A673 (cell line): ENCODE measurements around the gene S100A7A. TPM values are rescaled to one million over a fixed set of nuclear protein-coding genes. Genes with fewer than 3 reads are reported as not detected.

Experiments used
- BruUV-seq: library from RNA; stranded (reverse); fragments of 400-500 nt; replicated peaks from 2 replicates; lab custom pipeline; 2021; lab: Mats Ljungman, UMichigan
- CTCF ChIA-PET: fragments of 300-600 bp; sonication (Branson Sonifier 250); formaldehyde crosslinking; loops from one replicate; lab custom pipeline; 2022; ENCODE audit warnings: antibody characterized with exemption; lab: Charles Lee
- POLR2A ChIA-PET: fragments of 300-600 bp; sonication (Branson Sonifier 250); formaldehyde crosslinking; loops from one replicate; lab custom pipeline; 2022; ENCODE audit warnings: antibody characterized with exemption; ENCODE audit not compliant: low non-redundant PET; lab: Charles Lee
- DNase-seq: peaks from one replicate; pipeline ENCODE4 v3.0.0-alpha.2; 2015; ENCODE audit warnings: low spot score
- H3K27ac ChIP-seq: fragments of 200-600 bp; sonication (generic); 2 replicates; pipeline ENCODE4 v1.5.1; 2016; ENCODE audit warnings: mixed run types, low read depth, mild to moderate bottlenecking, mixed read lengths, antibody characterized with exemption, low read length; ENCODE audit not compliant: poor library complexity, severe bottlenecking
- H3K27me3 ChIP-seq: fragments of 200-600 bp; sonication (generic); replicated peaks from 2 replicates; pipeline ENCODE4 v1.6.1; 2017; ENCODE audit warnings: mixed run types, low read depth, mild to moderate bottlenecking, mixed read lengths, antibody characterized with exemption, low read length; ENCODE audit not compliant: insufficient read depth, poor library complexity
- H3K36me3 ChIP-seq: fragments of 200-600 bp; sonication (generic); 2 replicates; pipeline ENCODE4 v1.6.1; 2016; ENCODE audit warnings: mixed run types, mild to moderate bottlenecking, mixed read lengths, antibody characterized with exemption, low read length; ENCODE audit not compliant: insufficient read depth, poor library complexity, severe bottlenecking
- H3K4me1 ChIP-seq: fragments of 200-600 bp; sonication (generic); 2 replicates; pipeline ENCODE4 v1.6.1; 2017; ENCODE audit warnings: mixed run types, mild to moderate bottlenecking, mixed read lengths, antibody characterized with exemption, low read length; ENCODE audit not compliant: insufficient read depth, poor library complexity, severe bottlenecking
- H3K4me3 ChIP-seq: fragments of 200-600 bp; sonication (generic); 2 replicates; pipeline ENCODE4 v1.5.1; 2016; ENCODE audit warnings: low read depth, mixed run types, mild to moderate bottlenecking, mixed read lengths, low read length; ENCODE audit not compliant: poor library complexity, severe bottlenecking
- H3K9me3 ChIP-seq: fragments of 200-600 bp; sonication (generic); 2 replicates; pipeline ENCODE4 v1.6.1; 2016; ENCODE audit warnings: mixed run types, low read depth, mild to moderate bottlenecking, mixed read lengths, antibody characterized with exemption, low read length; ENCODE audit not compliant: poor library complexity, severe bottlenecking
- EZH2 ChIP-seq: fragments of 200-600 bp; sonication (generic); IDR thresholded peaks from 2 replicates; pipeline ENCODE4 v1.6.1; 2017; ENCODE audit warnings: borderline replicate concordance, low read depth, mild to moderate bottlenecking, mixed read lengths, antibody characterized with exemption, low read length; ENCODE audit not compliant: poor library complexity, severe bottlenecking
- intact Hi-C: fragments of 100-400 bp; cut with micrococcal nuclease; formaldehyde crosslinking; loops from one replicate; pipeline ENCODE4 v1.10.0; 2022; ENCODE audit not compliant: unreplicated experiment
- total RNA-seq: library from RNA; stranded (reverse); gene quantifications from 2 replicates; pipeline ENCODE4 v1.2.3, GENCODE V29; 2021
- TF ChIP-seq, protein P1 (sequence below): fragments of 300-800, 200-600 bp; sonication (generic); conservative IDR thresholded peaks from 2 replicates; pipeline ENCODE4 v1.5.1; 2017; ENCODE audit warnings: low read depth, mild to moderate bottlenecking, antibody characterized with exemption, low read length, moderate library complexity, mixed read lengths

Gene S100A7A
- total RNA-seq, 1 experiment from 2014 or later = not detected

DNA sequence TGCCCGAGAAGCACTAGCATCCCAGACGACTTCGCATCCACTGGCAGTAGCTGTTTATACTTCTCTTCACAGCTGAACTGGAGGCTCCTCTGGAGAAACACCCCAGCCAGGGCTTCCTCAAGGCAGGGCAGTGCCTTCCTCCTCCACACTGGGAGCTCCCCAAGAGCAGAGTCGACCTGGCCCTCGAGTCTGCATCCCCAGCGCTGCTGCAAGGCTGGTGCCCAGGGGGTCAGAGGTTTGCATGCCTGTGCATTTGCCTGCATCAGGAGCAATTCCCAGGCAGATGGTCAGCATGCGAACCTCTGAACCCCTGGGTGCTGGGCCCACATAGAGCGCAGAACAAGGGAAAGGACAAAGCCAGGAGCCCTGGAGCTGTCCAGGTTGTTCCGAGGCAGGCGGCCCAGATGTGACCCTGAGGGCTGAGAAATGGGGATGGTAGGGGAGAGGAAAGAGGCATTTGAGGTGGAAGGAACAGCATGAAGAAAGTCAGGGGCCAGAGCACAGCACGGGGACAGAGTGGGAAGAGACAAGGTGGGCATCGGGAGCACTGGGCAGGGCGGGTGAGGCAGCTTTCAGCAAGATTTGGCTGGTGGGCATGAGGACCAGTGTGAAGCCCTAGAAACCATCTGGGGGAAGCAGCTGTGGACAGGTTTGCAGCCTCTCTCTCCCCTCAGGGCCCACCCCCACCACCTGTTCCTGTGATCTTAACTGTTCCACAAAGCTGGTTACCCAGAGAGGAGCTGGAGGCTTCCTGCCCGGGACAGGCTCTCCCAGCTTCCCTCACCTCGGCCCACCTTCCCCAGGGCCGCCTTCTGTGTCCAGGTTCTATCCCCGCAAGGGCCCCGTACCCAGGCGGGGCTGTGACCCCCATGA lies 19.0 kb upstream of the S100A7A start:
- no peak overlapping the region for H3K27ac ChIP-seq
- no TSS peak for BruUV-seq
- H3K4me1 ChIP-seq = no peaks in the 10 kb centered on the region
- no peaks in the 10 kb centered on the region for H3K9me3 ChIP-seq
- H3K4me3 ChIP-seq = no peak overlapping the region
- H3K36me3 ChIP-seq = no peaks in the 10 kb centered on the region
- ChIA-PET CTCF (no interaction called here), POLR2A (no interaction called here)
- no peak for DNase-seq
- peaks cover 75% of the 10 kb centered on the region for H3K27me3 ChIP-seq
- intact Hi-C loops = no loop called here
- TF ChIP-seq EZH2 = no peak
- TF ChIP-seq, protein P1, sequence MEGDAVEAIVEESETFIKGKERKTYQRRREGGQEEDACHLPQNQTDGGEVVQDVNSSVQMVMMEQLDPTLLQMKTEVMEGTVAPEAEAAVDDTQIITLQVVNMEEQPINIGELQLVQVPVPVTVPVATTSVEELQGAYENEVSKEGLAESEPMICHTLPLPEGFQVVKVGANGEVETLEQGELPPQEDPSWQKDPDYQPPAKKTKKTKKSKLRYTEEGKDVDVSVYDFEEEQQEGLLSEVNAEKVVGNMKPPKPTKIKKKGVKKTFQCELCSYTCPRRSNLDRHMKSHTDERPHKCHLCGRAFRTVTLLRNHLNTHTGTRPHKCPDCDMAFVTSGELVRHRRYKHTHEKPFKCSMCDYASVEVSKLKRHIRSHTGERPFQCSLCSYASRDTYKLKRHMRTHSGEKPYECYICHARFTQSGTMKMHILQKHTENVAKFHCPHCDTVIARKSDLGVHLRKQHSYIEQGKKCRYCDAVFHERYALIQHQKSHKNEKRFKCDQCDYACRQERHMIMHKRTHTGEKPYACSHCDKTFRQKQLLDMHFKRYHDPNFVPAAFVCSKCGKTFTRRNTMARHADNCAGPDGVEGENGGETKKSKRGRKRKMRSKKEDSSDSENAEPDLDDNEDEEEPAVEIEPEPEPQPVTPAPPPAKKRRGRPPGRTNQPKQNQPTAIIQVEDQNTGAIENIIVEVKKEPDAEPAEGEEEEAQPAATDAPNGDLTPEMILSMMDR = no peak

DNA sequence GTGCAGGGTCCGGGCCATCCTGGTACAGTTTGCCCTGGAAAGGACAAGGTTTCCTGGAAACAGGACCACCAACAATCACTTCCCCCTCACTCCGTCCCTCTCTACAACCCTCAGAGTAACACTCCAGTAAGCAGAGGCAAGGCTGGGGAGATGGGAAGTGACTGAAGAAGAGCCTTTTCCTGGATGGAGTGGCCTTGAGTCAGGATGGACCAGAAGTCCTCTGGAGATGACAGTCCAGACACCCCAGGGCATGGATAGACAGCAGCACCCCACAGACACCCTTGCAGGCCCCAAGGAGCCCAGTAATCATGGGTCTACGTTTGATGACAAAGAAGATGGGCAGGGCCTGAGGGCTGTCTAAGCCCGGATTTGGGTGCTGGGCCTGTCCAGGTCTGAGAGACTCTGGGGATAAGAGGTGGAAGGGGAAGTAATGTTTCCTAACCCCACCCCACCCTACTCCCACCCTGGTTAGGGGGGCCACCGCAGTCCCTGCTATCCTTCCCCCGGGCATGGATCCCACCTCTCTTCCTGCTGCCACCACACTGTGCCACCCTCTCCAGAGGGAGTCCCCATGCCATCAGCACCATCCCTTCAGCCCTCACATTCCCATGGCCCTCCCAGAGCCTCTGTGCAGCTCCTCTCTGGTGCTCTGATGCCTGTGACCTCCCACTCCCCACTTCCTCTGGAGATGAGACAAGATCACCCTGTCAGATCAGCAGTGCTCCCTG lies 18.2 kb upstream of the S100A7A start:
- no peak for TF ChIP-seq EZH2
- TF ChIP-seq, protein P1 = no peak
- no TSS peak for BruUV-seq
- no peak for DNase-seq
- Histone ChIP-seq H3K36me3 (no peaks in the 10 kb centered on the region), H3K4me1 (no peaks in the 10 kb centered on the region), H3K9me3 (no peaks in the 10 kb centered on the region), H3K27me3 (peaks cover 72% of the 10 kb centered on the region), H3K27ac (no peak overlapping the region), H3K4me3 (no peak overlapping the region)
- intact Hi-C loops = no loop called here
- ChIA-PET POLR2A (no interaction called here), CTCF (no interaction called here)

DNA sequence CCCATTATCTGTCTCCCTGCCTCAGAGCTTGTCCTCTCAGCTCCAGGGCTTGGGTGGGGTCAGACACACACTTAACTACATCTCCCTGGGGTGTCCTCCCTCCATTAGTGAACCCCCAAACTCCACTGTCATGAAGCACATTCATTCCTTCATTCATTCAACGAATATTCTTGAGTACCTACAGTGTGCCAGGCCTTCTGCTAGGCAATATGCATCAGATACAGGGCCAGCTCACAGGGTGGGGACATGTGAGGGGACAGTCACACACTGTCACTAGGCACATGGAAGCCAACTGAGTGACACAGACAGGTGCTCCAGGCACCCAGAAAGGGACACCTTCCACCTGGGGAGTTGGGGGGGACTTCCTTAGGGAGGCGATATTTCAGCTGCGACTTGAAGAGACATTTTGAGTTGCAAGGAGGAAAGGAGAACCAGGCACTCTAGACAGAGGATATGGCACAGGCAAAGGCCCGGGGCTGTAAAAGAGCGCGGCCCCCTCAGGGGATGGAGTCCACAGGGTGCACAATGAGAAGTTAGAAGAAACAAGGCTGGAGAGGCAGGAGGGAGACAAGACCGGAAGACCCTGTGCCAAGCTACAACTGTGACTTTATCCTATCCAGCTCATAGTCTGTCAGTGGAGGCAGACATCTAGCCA lies 16.8 kb upstream of the S100A7A start:
- Histone ChIP-seq H3K9me3 (no peaks in the 10 kb centered on the region), H3K27me3 (peaks cover 68% of the 10 kb centered on the region), H3K4me3 (no peak overlapping the region), H3K36me3 (no peaks in the 10 kb centered on the region), H3K4me1 (no peaks in the 10 kb centered on the region), H3K27ac (no peak overlapping the region)
- no TSS peak for BruUV-seq
- ChIA-PET CTCF (no interaction called here), POLR2A (no interaction called here)
- intact Hi-C loops = loop anchor here (5.0 kb wide), 1 partner anchor 47 kb away; no protein-coding TSS in a partner anchor
- no peak for DNase-seq
- TF ChIP-seq, protein P1 = no peak
- no peak for TF ChIP-seq EZH2
